Measurements from ENCODE around the gene CPNE1.

CPNE1 gene

DNA sequence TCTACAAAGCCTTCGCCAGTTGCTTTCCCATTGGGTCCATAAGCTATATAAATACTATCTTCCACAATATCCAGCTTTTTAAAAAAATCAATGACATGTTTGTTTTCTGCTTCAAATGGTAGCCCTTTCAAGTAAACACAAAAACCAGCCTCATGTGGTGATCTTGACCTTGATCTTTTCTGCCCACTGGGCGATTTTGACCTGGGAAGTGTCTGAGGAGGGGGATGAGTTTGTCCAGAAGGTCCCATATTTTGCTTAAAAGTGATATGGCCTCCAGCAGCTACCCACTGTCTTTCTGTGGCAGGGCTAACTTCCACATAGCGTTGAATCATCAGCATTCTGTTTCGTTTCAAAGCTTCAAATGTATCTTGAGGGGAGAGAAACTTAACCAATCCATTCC lies 10.8 kb downstream of the CPNE1 start:
- no peak for DNase-seq (ENCODE audit: low read depth)

DNA sequence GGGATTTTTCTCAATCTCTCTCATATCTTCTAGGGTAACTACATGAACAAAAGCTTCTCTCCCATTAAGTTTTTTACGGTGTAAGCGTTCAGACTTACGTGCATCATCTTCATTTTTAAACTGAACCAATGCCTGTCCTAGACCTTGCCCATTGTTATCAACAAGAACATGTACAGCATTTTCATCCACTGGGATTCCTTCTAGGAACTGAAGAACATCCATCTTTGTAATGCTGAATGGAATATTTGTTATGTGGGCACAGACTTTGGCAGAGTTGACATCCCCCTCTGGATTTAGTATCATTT lies 11.3 kb downstream of the CPNE1 start:
- DNase-seq (ENCODE audit: low read depth), result no peak

DNA sequence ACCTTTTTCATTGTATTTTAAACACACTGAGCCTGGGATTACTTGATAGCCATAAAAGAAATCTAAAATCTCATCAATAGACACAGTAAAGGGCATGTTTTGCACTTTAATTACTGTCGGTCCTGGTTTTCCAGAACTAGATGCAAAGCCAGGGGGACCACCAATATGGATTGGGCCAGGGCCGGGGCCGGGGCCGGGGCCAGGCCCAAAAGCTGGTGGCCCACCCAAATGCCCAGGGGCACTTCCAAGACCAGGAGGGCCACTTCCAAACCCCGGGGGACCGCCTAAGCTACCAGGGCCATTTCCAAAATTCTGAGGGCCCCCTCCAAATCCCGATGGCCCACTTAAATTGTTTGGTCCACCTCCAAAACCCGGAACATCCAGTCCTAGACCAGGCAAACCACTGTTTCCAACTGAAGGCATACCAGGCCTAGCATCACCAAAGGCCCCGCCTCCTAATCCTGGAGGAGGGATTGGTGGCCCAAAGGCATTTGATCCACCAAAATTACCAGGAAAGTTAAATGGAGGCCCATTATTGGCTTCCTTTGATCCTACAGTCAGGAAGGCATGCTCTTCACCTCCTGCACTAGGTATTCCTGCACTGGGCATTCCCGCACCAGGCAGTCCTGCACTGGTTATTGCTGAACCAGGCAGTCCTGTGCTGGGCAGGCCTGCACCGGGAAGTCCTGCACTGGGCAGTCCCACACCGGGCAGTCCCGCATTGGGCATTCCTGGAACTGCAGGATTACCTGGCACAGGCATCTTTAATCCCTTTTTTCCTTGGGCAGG lies 11.9 kb downstream of the CPNE1 start:
- DNase-seq (ENCODE audit: low read depth), result no peak

DNA sequence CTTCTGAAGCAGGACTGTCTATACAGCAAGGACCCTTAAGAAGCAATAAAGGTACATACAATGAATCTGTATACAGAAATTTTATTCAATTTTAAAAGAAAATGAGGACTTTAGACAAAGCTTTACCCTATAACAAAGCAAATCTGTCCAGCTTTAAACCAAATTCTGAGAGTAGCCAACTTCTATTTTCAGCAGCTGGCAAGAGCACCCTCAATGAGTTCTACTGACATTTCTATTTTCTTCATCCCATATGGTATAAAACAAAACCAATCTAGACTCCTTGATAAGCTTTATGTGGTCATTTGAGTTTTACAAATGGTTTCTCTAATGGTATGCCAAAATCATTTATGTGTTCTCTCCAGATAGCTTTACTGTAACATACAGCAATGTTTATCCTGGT lies 12.7 kb downstream of the CPNE1 start:
- DNase-seq (ENCODE audit: low read depth), result no peak

DNA sequence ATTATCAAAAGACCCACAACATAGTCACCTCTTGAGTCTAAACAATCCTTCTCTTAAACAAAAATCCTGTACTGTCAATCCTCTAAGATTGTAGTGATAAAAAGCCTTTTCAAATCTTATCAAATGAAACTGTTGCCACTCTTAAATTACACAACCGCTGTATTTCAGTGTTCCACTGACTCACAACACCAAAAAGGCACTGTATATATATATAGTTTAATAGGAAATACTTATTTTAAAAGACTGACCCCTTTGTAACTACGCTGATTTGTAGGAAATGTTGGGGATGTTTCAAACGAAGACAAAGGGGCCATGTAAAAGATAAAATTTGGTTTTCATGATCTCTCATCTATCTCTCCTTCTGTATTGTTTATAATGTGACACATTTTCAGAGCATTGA lies 14.1 kb downstream of the CPNE1 start:
- DNase-seq (ENCODE audit: low read depth), result no peak

DNA sequence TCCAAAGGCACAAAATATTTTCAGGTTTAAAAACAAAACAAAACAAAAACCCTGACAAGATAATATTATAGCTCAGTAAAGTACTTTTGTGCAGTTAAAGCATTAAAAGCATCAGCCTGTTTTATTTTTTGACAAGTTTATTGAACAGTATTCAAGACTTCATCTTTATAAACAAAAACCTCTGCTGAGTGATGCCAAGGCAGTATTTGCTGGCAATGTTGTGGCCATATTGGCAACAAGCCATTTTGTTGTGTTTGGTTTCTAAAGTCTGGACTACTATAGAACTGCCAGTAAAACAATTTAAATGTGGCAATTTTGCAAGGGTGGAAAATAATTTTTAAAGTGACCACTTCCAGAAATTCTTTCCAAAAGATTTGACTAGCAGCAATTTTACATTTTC lies 15.9 kb downstream of the CPNE1 start:
- peak; percentile 22 for DNase-seq (ENCODE audit: low read depth)

DNA sequence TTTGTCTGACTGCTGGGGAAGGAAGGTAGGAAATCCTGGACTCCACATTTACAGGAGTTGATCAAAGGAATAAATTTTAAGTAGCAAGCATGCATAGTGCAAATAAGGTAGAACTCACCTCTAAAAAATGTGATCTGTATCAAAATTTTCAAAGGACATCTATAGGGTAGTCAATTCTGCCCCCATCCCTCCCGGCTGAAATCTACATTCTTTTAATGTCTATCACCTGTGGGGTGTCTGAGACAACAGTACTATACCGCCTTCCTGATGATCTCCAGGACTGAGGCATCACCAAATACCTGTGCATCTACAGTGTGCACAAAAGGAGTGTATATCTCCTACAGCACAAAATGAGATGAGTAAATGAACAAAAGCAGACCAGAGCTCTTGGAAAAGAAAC lies 19.9 kb downstream of the CPNE1 start:
- DNase-seq (ENCODE audit: low read depth), result no peak

DNA sequence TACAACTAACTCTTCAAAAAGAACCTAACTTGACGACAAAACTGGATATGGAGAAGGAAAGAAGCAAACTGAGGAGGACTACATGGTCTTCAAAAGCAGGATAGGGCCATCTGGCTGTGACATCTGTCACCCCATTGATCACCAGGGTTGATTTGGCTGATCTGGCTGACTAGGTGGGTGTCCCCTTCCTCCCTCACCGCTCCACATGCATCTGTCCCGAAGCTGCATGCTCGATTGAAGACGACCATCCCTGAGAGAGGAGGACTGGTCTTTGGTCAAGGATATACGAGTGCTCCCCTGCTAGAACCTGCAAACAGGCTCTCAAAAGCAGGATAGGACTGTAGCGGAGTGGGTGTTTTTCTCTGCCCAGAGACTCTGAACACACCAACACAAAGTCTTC lies 21.7 kb downstream of the CPNE1 start:
- DNase-seq (ENCODE audit: low read depth), result no peak

DNA sequence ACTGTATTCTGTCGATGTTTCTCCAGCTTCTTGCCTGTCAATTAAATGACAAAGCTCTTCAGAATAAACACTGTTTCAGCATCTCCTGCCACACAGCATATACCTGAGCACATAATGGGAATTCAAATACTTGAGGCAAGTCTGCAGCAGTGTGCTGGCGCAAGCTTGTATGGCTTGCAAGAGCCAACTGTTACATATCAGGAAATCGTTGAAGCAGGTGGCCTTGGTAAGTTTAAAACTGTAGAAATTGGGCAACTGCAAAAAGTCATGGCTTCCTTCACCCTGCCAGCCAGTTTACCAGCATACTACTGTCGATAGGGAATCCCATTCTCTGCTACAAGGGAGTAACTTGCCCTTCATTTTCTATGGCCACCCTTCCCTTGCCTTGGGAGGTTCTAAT lies 23.0 kb downstream of the CPNE1 start:
- no peak for DNase-seq (ENCODE audit: low read depth)

DNA sequence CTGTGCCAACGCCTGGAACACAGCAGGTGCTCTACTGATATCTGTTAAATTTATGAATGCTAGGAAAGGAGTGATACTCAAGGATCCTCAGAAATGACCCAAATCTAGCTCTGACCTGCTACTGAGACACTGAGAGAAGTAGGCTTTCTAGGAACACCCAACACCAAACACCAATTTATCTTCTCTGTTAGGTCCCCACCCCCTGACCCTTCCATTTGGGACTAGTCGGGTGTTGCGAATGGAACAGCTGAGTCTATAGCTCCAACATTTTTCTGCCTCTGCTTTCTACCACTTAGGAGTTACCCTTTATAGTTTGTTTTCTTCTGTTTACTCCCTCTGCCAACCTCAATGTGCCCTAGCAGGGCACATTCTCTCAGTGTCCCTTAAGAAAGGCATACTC lies 24.0 kb downstream of the CPNE1 start:
- DNase-seq (ENCODE audit: low read depth), result no peak

DNA sequence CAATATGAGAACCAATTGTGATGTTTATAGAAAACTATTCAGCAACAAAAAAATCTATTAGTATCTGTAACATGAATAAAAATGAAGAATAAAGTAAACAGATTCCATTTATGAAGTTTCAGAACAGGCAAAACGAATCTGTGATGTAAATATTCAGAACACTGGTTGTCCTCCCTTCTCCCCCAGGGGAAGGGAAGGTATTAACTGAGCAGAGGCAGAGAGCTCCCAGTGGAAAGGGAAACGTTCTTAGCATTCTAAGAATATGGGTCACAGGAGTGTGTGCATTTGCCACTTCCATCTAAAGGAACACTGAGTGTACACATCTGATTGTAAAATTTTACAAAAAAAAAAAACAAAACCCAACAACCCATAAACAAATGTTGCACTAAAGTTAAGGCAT lies 25.9 kb downstream of the CPNE1 start:
- DNase-seq (ENCODE audit: low read depth), result peak; percentile 19

DNA sequence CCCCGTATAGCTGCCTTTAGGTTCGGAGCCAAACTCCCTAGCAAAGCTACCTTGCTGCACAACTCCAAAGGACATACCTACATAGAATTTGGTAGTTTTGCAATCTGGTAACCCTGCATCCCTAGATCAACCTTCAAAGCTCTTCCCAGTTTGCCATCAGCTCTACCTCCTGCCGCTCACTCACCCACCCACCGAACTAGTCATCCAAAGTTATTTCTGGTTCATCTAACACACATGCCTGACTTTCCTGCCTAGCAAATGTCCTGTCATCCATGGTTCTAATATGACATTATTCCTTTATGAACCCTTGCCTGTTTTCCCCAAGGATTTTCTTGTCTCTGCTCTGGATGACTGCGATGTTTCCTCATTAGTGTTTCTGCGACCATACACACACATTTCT lies 27.4 kb downstream of the CPNE1 start:
- DNase-seq (ENCODE audit: low read depth), result no peak

DNA sequence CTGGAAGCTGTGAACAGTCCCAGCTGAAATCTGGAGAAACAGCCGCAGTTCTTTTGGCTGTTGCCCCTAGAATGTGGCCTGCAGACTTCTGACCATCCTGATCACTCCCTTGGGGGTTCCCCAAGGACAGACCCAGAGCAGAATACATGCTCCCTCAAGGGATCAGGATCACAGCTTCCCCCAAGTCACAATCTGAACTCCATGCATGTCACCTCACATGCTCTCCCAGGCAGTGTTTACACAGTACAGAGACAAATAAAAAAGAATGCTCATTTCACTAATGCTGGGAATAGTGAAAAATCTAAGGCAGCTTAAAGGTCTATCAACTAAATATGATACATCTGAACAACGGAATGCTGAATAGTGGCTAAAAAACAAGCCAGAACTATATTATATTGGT lies 28.6 kb downstream of the CPNE1 start:
- no peak for DNase-seq (ENCODE audit: low read depth)

DNA sequence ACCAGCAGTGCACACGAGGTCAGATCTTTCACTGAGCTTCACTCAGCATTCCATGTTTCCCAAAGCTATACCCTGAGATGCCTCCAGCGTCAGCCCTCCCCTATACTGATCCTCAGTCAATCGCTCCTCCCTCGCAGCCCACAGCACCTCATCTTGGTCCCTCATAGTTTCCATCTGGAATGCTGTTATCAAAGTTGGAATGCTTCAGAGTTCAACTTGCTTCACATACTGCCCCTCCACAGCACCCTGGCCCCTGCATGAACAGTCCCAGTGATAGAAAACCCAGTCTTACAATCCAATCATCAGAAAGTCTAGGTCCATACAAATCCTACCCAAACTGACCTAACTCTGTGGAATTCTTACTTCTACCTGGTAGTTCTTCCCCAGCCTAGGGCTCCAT lies 29.0 kb downstream of the CPNE1 start:
- DNase-seq (ENCODE audit: low read depth), result no peak

DNA sequence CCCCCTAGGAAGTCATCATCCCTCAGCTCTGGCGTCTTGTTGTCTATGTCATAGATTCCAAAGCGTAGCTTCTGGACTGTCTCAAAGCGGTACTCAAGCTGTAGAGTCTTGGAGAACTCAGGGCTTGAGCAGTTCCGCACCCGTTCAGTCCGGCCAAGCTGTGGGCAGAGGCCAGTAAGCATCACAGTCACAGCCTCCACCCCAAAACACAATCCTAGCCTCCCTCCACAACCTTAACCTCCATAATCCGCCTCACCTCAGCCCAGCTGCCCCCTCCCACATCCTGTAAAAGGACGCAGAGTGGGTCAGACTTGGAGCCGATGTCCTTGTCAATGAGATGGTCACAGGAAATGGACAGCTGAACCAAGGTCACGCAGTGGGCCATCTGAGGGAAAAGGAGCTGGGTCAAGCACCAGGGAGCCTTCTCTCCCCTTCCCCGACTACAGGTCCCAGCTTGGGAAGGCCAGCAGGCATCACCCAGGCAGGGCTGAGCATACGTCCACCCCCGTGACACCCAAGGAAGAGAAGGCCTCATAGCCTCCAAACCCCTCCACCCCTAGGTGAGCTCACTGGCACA lies 32.1 kb downstream of the CPNE1 start:
- no peak for DNase-seq (ENCODE audit: low read depth)

DNA sequence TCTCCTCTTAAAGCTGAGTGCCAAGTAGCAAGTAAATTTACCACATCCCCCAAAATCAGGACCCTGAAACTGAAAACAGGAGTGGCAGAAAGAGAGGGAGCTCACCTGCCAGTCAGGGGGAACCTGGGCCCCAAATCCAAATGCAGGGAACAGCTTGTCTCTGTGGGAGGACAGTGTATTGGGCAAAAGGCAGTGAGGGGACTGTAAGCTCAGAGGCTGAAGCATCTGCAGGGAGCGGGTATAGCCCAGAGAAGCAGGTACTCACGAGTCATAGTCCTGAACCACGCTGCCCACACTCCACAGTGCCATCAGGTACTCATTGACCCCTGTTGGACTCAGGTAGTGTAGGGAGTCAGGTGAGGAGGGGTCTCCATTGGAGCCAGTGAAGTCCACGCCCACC lies 34.1 kb downstream of the CPNE1 start:
- no peak for DNase-seq (ENCODE audit: low read depth)

DNA sequence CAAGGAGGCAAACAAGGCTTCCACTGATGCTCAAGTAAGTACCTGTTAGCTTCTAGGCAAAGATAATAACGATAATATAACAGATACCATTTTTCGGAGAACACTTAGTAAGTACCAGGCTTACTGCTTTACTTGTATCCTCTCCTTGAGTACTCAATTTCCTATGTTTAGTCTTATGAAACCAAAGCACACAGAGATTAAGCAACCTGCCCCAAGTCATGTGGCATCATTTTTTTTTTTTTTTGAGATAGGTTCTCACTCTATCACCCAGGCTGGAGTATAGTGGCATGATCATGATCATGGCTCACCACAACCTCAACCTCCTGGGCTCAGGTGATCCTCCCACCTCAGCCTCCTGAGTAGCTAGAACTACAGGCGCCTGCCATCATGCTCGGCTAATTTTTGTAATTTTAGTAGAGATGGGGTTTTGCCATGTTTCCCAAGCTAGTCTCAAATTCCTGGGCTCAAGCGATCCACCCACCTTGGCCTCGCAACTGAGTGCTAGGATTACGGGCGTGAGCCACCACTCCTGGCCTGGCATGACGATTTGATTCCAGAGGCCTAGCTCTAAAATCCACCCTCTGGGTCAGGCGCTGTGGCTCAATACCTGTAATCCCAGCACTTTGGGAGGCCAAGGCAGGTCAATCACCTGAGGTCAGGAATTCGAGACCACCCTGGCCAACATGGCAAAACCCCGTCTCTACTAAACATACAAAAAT lies 35.1 kb downstream of the CPNE1 start:
- peak; percentile 30 for DNase-seq (ENCODE audit: low read depth)

DNA sequence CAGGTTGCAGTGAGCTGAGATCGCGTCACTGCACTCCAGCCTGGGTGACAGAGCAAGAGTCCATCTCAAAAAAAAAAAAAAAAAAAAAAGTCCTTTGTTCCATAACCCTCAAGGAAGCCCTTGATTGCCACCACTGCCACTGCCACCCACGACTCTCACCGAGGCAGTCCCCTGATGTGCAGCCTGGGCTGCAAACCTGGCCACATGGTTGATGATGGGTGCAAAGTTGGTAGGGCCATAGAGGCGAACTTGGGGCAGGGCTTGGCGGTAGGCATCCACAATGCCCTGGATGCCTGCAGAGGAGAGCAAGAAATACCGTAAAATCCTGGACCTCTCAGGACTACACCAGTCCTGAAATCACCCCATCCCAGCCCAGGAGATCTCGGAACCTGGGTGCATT lies 37.6 kb downstream of the CPNE1 start:
- DNase-seq (ENCODE audit: low read depth), result no peak

DNA sequence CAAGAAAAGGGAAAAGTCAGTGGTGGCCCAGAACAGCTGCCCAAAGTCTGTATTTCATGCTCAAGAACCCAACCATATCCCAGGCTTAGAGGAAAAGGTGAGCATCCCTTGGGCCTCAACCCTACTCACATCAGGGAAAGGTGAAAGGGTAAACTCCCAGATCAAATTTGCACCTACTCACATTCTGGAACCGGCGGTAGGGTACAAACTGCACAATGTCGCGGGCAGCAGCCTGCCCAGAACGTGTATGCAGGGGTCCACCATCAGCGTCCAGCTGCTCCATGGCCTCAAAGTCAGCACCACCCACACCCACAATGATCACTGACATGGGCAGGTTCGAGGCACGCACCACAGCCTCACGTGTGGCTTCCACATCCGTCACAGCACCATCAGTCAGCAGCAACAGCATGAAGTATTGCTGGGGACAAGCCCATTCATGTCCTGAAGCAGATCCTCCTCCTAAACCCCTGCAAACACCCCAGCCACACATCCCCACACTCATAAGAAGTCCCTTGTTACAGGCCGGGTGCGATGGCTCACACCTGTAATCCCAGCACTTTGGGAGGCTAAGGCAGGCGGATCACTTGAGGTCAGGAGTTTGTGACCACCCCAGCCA lies 38.2 kb downstream of the CPNE1 start:
- no peak for DNase-seq (ENCODE audit: low read depth)

DNA sequence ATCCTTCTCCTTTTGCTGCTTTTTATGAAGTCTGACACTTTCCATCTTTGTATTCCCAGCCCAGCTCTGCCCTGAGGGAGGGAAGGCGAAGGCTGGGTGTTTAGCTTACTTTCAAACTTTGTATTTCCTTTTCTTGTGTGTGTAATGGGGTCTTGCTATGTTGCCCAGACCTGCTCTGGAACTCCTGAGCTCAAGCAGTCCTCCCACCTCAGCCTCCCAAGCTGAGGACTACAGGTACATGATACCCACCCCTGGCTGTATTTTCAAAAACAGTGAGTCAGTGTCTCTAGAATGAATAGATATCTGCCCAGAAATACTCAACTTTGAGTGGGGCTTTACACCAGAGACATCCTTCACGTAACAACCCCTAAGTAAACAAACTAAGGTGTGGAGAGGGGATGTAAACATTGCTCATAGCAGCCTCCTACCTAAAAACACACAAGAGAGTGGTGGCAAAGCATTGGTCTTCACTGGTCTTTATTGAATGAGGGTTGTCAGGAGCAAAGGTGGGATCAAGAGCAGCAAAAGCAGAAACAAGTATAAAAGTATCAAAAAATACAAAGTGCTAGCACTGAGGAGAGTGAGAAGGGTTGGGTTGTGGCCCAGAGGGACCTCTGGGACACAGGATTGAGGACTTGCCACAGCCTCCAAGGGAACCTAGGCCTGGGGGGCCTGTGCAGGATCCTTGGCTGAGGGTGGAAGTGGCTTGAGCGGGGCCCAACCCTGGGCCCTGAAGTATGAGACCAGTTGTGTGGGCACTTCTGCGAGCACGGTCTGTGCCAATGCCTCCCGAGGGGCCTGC lies 38.9 kb downstream of the CPNE1 start:
- DNase-seq (ENCODE audit: low read depth), result no peak

DNA sequence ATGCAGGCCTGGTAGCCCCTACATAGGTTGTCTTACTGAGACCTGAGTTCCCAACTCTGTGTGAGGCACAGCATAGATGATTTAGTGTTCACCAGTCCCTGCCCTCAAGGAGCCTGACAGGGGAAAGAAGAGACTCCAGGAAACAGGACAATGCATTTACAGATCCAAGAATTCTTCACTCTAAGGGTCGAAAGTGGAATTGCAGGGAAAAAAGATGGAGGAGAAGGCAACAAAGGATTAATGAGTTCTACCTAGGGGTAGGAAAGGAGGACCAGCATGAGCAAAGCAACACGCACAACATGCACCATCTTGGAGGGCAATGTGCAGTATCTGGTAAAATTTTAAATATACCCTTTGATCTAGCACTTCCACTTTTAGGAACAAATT lies 43.1 kb downstream of the CPNE1 start:
- DNase-seq (ENCODE audit: low read depth), result no peak

DNA sequence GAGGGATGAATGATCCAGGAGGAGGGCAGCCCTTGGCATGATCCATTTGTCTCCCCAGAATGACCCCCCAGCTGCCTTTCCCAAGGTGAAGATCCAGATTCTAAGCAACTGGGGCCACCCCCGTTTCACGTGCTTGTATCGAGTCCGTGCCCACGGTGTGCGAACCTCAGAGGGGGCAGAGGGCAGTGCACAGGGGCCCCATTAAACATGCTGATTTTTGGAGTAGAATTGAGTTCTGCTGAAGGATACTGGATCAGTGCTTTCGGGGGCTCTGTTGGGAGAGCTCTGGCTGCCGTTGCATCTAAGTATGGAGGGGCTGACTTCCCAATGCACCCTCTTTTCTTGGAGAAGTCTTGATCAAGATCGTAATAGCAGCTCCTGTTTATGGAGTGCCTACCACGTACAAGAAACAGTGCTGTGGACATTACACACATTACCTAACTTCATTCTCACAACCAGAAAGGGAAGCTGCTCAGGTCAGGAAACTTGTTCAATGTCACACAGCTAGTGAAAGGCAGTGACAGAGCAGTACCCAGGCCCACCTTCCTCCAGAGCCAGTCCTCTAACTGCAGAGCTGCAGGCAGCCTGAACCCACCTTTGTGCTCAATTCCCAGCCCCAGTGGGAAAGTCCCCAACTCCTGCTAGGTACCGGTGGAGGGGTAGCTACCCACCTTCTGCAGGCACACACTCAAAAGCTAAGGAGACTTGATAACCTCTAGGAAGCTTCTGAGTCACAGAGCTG lies 43.7 kb downstream of the CPNE1 start:
- no peak for DNase-seq (ENCODE audit: low read depth)

Data from iris pigment epithelial cell (primary cell).